Subcutaneous adipose tissue (tissue), 4 donors: ENCODE results near the gene TCF12. TPM values are rescaled to one million over a fixed set of nuclear protein-coding genes. Genes with fewer than 3 reads are reported as not detected.

Source experiments
- CTCF ChIP-seq: fragments of 450-650 bp; IDR thresholded peaks from one replicate; pipeline ENCODE4 v1.5.1; 2016; ENCODE audit warnings: low read depth, mild to moderate bottlenecking, control low read depth, antibody characterized with exemption, moderate library complexity
- total RNA-seq, 4 donors: library from RNA; depleted of rRNA; stranded (reverse); fragments of >200 nt; gene quantifications; one replicate each; pipeline ENCODE4 v1.1.0, GENCODE V29; 2016

TCF12 gene
- total RNA-seq, 4 donors from 2014 or later: 138 to 171 (median 166) TPM

- no peak for TF ChIP-seq CTCF
These were observed 219.9 kb downstream of the TCF12 start for GRCh38 chr15:57138349-57138788.

GRCh38 chr15:57143511-57144078 is 225.2 kb downstream of the TCF12 start:
- TF ChIP-seq CTCF: no peak

- no peak for TF ChIP-seq CTCF
These were observed 226.0 kb downstream of the TCF12 start for GRCh38 chr15:57144448-57144847.

- no peak for TF ChIP-seq CTCF
These were observed 228.2 kb downstream of the TCF12 start for GRCh38 chr15:57146506-57147201.

GRCh38 chr15:57147621-57148020 is 229.2 kb downstream of the TCF12 start:
- TF ChIP-seq CTCF: no peak

GRCh38 chr15:57148262-57148661 is 229.8 kb downstream of the TCF12 start:
- no peak for TF ChIP-seq CTCF

GRCh38 chr15:57149196-57149595 is 230.8 kb downstream of the TCF12 start:
- TF ChIP-seq CTCF: no peak
